ENCODE measurements around the gene GNAZ.
A peak's percentile ranks its signal among the peaks of the same experiment; 100 is the strongest.

GNAZ gene

DNA sequence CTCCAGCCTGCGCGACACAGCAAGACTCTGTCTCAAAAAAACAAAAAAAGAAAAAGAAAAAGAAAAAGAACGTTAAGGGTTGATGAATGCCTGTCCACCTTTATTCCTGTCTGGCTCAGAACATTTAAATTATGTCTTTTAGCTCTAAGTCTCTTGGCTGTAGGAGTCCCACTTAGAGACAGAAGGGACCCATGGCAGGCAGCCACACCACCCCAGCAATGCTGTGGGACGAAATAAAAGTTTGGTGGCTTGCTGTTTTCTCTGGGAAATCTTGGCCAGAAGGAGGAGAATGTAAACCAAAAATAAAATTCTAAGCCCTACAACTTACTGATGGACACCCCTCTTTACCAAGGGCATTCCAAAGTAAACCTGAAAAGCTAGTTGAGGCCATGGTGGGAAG is 38.9 kb upstream of the GNAZ start:
- no peak overlapping the region for H3K4me3 ChIP-seq (replicated peaks; ENCODE audit: low read depth, low read length)
- DNase-seq (ENCODE audit: extremely low read depth, low read depth) = no peak
- TF ChIP-seq, protein P1, sequence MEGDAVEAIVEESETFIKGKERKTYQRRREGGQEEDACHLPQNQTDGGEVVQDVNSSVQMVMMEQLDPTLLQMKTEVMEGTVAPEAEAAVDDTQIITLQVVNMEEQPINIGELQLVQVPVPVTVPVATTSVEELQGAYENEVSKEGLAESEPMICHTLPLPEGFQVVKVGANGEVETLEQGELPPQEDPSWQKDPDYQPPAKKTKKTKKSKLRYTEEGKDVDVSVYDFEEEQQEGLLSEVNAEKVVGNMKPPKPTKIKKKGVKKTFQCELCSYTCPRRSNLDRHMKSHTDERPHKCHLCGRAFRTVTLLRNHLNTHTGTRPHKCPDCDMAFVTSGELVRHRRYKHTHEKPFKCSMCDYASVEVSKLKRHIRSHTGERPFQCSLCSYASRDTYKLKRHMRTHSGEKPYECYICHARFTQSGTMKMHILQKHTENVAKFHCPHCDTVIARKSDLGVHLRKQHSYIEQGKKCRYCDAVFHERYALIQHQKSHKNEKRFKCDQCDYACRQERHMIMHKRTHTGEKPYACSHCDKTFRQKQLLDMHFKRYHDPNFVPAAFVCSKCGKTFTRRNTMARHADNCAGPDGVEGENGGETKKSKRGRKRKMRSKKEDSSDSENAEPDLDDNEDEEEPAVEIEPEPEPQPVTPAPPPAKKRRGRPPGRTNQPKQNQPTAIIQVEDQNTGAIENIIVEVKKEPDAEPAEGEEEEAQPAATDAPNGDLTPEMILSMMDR (IDR thresholded peaks at IDR 0.05; ENCODE audit: low read depth, low read length, missing control alignments) = no peak

DNA sequence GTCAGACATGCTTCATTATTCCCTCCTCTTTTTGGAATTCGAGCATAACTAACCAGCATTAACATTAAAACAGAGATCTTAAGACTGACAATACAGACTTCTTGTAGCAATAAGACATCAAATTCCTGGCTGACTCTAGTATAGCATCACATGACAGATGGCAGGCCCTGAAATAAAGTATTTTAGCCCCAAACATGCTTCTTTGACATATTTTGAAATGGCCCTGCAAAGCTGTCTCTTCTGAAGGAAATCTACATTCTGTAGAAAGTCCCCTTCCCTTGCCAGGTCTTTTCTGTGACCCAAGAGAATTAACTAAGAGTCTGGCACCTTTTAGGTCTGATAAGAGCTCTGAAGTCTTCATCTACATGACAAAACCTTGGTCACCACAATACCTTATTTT is 38.5 kb upstream of the GNAZ start:
- no peak for DNase-seq (ENCODE audit: extremely low read depth, low read depth)
- TF ChIP-seq, protein P1 (IDR thresholded peaks at IDR 0.05; ENCODE audit: low read depth, low read length, missing control alignments) = no peak
- H3K4me3 ChIP-seq (replicated peaks; ENCODE audit: low read depth, low read length) = no peak overlapping the region

DNA sequence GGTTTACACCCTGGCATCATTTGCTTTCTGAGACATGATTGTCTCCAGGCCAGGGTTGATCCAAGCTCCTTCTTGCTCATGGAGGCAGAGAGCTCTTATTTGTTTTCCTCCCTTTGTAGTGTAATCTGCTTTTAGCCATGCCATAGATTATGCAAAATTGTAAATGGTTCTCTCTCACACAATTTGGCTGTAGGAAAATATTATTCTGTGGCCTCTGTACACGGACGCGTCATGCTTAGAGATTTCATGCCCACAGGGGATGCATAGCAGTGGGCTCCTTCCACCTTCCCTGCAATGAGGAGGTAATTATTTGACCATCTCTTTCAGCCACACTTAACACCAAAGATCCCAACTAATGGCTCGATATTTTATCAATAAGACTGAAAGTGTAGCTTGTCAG is 37.7 kb upstream of the GNAZ start:
- no peak overlapping the region for H3K4me3 ChIP-seq (replicated peaks; ENCODE audit: low read depth, low read length)
- TF ChIP-seq, protein P1 (IDR thresholded peaks at IDR 0.05; ENCODE audit: low read depth, low read length, missing control alignments) = no peak
- no peak for DNase-seq (ENCODE audit: extremely low read depth, low read depth)

DNA sequence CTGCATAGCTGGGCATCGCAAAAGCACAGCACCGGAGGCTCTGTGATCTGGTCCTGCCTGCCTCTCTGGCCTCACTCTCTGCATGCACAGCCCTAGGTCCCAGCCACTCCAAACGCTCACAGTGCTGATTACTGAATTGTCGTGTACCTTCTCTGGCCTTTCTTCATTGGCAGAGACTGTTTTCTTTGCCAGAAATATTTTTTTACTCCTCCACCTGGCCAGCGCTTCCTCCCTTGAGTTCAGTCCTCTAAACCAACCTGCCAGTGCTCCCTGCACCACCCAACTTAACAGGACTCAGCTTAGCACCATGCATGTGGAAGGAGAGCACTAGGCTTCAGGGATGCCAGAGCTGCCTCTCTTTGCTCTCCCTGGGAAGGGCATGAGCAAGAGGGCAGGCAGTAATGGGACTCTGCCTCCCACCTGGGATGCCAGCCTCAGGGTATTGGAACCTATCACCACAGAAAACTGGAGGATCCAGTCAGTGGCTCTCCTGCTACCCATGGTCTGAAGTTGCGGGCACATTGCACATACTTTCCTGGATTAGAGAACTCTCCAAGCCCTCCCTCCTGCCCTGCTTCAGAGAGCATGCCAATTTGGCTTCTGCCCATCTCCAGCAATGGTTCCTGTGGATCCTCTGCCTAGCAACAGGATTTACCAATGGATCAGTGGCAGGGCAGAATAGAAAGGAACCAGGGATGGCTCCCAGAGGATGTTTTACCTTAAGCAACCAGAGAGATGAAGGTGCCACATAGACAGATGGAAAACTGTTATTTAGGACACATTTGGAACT is 37.0 kb upstream of the GNAZ start:
- no peak for DNase-seq (ENCODE audit: extremely low read depth, low read depth)
- no peak overlapping the region for H3K4me3 ChIP-seq (replicated peaks; ENCODE audit: low read depth, low read length)
- TF ChIP-seq, protein P1 (IDR thresholded peaks at IDR 0.05; ENCODE audit: low read depth, low read length, missing control alignments) = no peak

DNA sequence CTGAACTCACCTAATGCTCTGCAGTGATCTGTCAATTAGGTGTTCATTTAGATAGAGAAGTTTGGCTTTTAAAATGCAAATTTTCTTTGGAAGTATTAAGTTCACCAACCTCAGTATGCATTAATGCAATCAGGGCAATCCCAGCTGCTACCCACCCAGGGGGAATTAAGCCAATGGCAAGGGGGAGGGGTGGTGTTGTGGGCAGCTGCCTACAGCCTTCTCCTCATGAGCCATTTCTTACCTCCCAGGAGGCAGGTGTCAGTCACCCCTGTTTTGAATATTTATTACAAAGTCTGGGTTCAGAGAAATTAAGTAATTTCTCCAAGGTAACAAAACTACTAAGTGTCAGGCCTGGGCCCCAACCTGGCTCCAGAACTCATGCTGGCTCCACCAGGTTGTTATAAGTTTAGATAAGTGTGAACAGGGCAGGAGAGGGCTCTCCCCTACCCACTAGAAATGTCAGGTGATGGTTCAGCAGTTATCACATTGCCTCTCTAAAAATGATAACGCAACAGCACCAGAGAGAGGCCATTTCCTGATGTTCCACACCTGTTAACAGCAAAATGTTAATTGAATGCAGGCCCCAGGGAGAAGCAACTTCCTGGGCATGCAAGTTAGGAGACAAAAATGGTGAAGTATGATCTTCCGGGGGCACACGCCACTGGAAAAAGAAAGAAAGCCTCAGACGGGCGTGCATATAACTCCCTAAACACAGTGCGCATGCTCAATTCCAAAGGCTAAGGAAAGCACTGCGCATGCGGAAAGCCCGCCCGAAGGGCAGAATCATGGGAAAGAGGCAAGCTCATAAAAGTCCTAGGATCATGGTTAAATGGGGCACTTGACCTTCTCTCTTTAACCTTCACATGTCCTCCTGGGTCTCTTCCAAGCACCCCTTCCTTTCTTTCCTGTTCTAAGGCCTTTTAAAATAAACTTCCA is 35.4 kb upstream of the GNAZ start:
- no peak overlapping the region for H3K4me3 ChIP-seq (replicated peaks; ENCODE audit: low read depth, low read length)
- TF ChIP-seq, protein P1 (IDR thresholded peaks at IDR 0.05; ENCODE audit: low read depth, low read length, missing control alignments) = no peak
- DNase-seq (ENCODE audit: extremely low read depth, low read depth) = no peak

DNA sequence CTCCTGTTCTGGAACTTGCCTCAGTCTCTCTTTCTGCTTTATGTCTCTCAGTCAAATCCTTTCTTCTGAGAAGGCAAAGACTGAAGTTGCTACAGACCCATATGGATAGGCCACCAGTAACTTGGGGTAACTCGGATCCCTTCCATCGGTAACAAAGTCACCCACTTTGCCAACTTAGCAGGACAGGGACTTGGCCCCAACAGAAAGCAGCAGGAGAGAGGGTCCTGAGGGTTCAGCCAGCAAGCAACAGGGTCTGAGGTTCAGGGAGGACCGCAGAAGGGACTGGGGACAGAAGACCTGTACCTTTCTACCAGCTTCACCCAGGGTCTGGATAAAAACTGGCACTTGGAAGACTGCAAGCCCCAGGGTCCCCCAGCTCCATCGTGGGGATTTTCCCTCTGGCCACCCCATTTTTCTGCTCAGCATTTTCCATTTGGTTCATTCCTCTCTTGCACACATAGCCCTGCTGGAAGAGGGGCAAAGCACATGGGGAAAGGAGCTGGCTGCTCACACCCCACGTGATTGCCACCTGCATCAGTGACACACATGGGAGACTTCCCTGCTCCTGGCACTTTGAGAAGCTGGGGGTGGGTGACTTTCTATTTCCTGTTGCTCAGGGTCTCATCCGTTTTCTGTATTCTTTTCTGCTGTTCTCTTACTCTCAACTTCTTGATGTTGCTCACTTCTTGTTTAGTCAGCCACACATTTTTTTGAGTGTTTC is 34.6 kb upstream of the GNAZ start:
- DNase-seq (ENCODE audit: extremely low read depth, low read depth) = peak; percentile 6
- H3K4me3 ChIP-seq (replicated peaks; ENCODE audit: low read depth, low read length) = no peak overlapping the region
- TF ChIP-seq, protein P1 (IDR thresholded peaks at IDR 0.05; ENCODE audit: low read depth, low read length, missing control alignments) = no peak
